HepG2 (cell line): ENCODE results near the gene C1orf74. TPM values are rescaled to one million over a fixed set of nuclear protein-coding genes. Genes with fewer than 3 reads are reported as not detected.

Source experiments
- AKNA ChIP-seq: sonication (generic); formaldehyde crosslinking; IDR thresholded peaks from 2 replicates; pipeline ENCODE4 v1.4.0; 2020; ENCODE audit warnings: missing genetic modification reagents, borderline replicate concordance
- ARID2 ChIP-seq: sonication (generic); formaldehyde crosslinking; IDR thresholded peaks from 2 replicates; pipeline ENCODE4 v1.8.1; 2022; ENCODE audit warnings: mild to moderate bottlenecking, missing genetic modification reagents, borderline replicate concordance
- ATAD3A ChIP-seq: sonication (generic); formaldehyde crosslinking; IDR thresholded peaks from 2 replicates; pipeline ENCODE4 v1.4.0; 2020; ENCODE audit warnings: missing genetic modification reagents
- MAFG ChIP-seq: sonication (generic); formaldehyde crosslinking; IDR thresholded peaks from 2 replicates; pipeline ENCODE4 v1.5.1; 2020; ENCODE audit warnings: mild to moderate bottlenecking, missing genetic modification reagents
- NR2F2 ChIP-seq: IDR thresholded peaks from 2 replicates; pipeline ENCODE4 v1.6.1; 2012; ENCODE audit warnings: low read depth, inconsistent platforms, borderline replicate concordance
- PRMT3 ChIP-seq: sonication (generic); formaldehyde crosslinking; IDR thresholded peaks from 2 replicates; pipeline ENCODE4 v1.8.1; 2022; ENCODE audit warnings: low read depth, mild to moderate bottlenecking, moderate library complexity, missing genetic modification reagents, borderline replicate concordance
- RNF219 ChIP-seq: sonication (generic); formaldehyde crosslinking; IDR thresholded peaks from 2 replicates; pipeline ENCODE4 v1.5.0; 2020; ENCODE audit warnings: mild to moderate bottlenecking, missing genetic modification reagents
- STAG1 ChIP-seq: sonication (generic); formaldehyde crosslinking; IDR thresholded peaks from 2 replicates; pipeline ENCODE4 v1.4.0; 2020; ENCODE audit warnings: missing genetic modification reagents
- THAP11 ChIP-seq: IDR thresholded peaks from 2 replicates; pipeline ENCODE4 v1.6.1; 2016; ENCODE audit warnings: missing biosample characterization, missing genetic modification reagents
- ZNF253 ChIP-seq: sonication (generic); formaldehyde crosslinking; IDR thresholded peaks from 2 replicates; pipeline ENCODE4 v1.8.0; 2022; ENCODE audit warnings: mild to moderate bottlenecking, missing genetic modification reagents, borderline replicate concordance
- ZNF446 ChIP-seq: sonication (generic); formaldehyde crosslinking; IDR thresholded peaks from 2 replicates; pipeline ENCODE4 v1.5.0; 2020; ENCODE audit warnings: mild to moderate bottlenecking, missing genetic modification reagents
- ZNF484 ChIP-seq: sonication (generic); formaldehyde crosslinking; IDR thresholded peaks from 2 replicates; pipeline ENCODE4 v1.5.1; 2020; ENCODE audit warnings: mild to moderate bottlenecking, low read depth, missing genetic modification reagents, borderline replicate concordance
- ZNF891 ChIP-seq: sonication (generic); formaldehyde crosslinking; IDR thresholded peaks from 2 replicates; pipeline ENCODE4 v1.5.0; 2020; ENCODE audit warnings: mild to moderate bottlenecking, missing genetic modification reagents
- polyA plus RNA-seq, 8 experiments: library from polyadenylated mRNA; depleted of rRNA in 3 of 8; stranded (reverse) in 7 of 8; unstranded in 1 of 8; fragments of >200 nt; fragmentation: Illumina TruSeq in 4 of 8; extraction: Trizol in 4 of 8; gene quantifications; 2 replicates each; pipeline versions ENCODE4 v1.2.1 to v1.2.3, GENCODE V29; 2011 to 2016; ENCODE audit warnings: low read depth in 4 of 8, missing spikeins in 1 of 8, mixed read lengths in 1 of 8; ENCODE audit not compliant: insufficient read depth in 1 of 8
- total RNA-seq, 5 experiments: library from RNA; depleted of rRNA; stranded (reverse); fragments of >200 nt; fragmentation: Illumina TruSeq; extraction: Trizol; gene quantifications; 2 replicates each; pipeline ENCODE4 v1.2.3, GENCODE V29; 2016; ENCODE audit warnings: low read depth in 1 of 5
- TF ChIP-seq, protein P1 (sequence below): sonication (generic); formaldehyde crosslinking; IDR thresholded peaks from 2 replicates; pipeline ENCODE4 v1.5.1; 2020; ENCODE audit warnings: mild to moderate bottlenecking, missing genetic modification reagents
- TF ChIP-seq, protein P2 (sequence below): sonication (generic); formaldehyde crosslinking; IDR thresholded peaks from 2 replicates; pipeline ENCODE4 v1.4.0; 2020; ENCODE audit warnings: low read depth, mild to moderate bottlenecking, missing genetic modification reagents

Gene C1orf74
- total and polyA plus RNA-seq, 2 of the 13 experiments (the other 11 are each of a cell fraction or from before 2014, with no cell fraction given): 0.33 to 0.71 TPM

- TF ChIP-seq, protein P1, sequence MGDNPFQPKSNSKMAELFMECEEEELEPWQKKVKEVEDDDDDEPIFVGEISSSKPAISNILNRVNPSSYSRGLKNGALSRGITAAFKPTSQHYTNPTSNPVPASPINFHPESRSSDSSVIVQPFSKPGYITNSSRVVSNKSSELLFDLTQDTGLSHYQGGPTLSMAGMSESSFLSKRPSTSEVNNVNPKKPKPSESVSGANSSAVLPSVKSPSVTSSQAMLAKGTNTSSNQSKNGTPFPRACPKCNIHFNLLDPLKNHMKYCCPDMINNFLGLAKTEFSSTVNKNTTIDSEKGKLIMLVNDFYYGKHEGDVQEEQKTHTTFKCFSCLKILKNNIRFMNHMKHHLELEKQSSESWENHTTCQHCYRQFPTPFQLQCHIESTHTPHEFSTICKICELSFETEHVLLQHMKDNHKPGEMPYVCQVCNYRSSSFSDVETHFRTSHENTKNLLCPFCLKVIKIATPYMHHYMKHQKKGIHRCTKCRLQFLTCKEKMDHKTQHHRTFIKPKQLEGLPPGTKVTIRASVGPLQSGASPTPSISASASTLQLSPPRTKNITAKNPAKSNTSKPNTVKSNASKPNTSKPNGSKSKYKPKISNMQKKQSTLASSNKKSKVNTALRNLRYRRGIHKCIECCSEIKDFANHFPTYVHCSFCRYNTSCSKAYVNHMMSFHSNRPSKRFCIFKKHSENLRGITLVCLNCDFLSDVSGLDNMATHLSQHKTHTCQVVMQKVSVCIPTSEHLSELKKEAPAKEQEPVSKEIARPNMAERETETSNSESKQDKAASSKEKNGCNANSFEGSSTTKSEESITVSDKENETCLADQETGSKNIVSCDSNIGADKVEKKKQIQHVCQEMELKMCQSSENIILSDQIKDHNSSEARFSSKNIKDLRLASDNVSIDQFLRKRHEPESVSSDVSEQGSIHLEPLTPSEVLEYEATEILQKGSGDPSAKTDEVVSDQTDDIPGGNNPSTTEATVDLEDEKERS (CRISPR knock-in tag): 0 out of 2 replicates have a peak, but pooled peaks have one; percentile 24
- TF ChIP-seq ZNF484 (CRISPR knock-in tag): no peak
- TF ChIP-seq THAP11 (CRISPR knock-in tag): peak; percentile 86
- no peak for TF ChIP-seq ATAD3A (CRISPR knock-in tag)
- no peak for TF ChIP-seq NR2F2
- TF ChIP-seq RNF219: no peak
- no peak for TF ChIP-seq ZNF446 (CRISPR knock-in tag)
- TF ChIP-seq AKNA (CRISPR knock-in tag): no peak
- no peak for TF ChIP-seq ZNF891 (CRISPR knock-in tag)
- TF ChIP-seq, protein P2, sequence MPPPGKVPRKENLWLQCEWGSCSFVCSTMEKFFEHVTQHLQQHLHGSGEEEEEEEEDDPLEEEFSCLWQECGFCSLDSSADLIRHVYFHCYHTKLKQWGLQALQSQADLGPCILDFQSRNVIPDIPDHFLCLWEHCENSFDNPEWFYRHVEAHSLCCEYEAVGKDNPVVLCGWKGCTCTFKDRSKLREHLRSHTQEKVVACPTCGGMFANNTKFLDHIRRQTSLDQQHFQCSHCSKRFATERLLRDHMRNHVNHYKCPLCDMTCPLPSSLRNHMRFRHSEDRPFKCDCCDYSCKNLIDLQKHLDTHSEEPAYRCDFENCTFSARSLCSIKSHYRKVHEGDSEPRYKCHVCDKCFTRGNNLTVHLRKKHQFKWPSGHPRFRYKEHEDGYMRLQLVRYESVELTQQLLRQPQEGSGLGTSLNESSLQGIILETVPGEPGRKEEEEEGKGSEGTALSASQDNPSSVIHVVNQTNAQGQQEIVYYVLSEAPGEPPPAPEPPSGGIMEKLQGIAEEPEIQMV: no peak
- TF ChIP-seq MAFG: no peak
- no peak for TF ChIP-seq ARID2 (CRISPR knock-in tag)
- TF ChIP-seq STAG1 (CRISPR knock-in tag): no peak
- TF ChIP-seq PRMT3 (CRISPR knock-in tag): no peak
- no peak for TF ChIP-seq ZNF253 (CRISPR knock-in tag)
These were observed at the start of gene C1orf74 (continued) for GRCh38 chr1:209784265-209785169.
